Subcutaneous abdominal adipose tissue (tissue), 5 donors: Measurements from ENCODE around the gene CDC14B.
"Not testable (repeated sequence)": the region's sequence is repeated elsewhere in the genome, so short reads cannot be mapped to it uniquely, and the experiment has no call there.

Source experiments
- H3K27ac ChIP-seq: one replicate; pipeline ENCODE4 v1.7.0; 2013; ENCODE audit warnings: low read depth, mild to moderate bottlenecking, inconsistent platforms, low read length, moderate library complexity
- H3K27me3 ChIP-seq, 5 donors: one replicate each; pipeline ENCODE4 v1.7.0; 2013; ENCODE audit warnings: low read length in 5 of 5, inconsistent platforms in 1 of 5; ENCODE audit not compliant: control insufficient read depth in 5 of 5, insufficient read depth in 4 of 5
- H3K36me3 ChIP-seq, 5 donors: one replicate each; pipeline ENCODE4 v1.7.0; 2013; ENCODE audit warnings: low read length in 5 of 5; ENCODE audit not compliant: control insufficient read depth in 5 of 5, insufficient read depth in 5 of 5
- H3K4me1 ChIP-seq, 5 donors: one replicate each; pipeline ENCODE4 v1.7.0; 2013; ENCODE audit warnings: low read length in 5 of 5, mild to moderate bottlenecking in 3 of 5, moderate library complexity in 1 of 5; ENCODE audit not compliant: control insufficient read depth in 5 of 5, insufficient read depth in 5 of 5
- H3K4me3 ChIP-seq, 5 donors: one replicate each; pipeline ENCODE4 v1.7.0; 2013; ENCODE audit warnings: low read length in 5 of 5, low read depth in 1 of 5
- H3K9ac ChIP-seq, 5 donors: one replicate each; pipeline ENCODE4 v1.7.0; 2013; ENCODE audit warnings: low read length in 5 of 5, mild to moderate bottlenecking in 4 of 5, moderate library complexity in 3 of 5
- H3K9me3 ChIP-seq, 5 donors: one replicate each; pipeline ENCODE4 v1.7.0; 2013; ENCODE audit warnings: low read length in 5 of 5; ENCODE audit not compliant: control insufficient read depth in 5 of 5
- donor health status: healthy.
- donor health status: healthy.
- donor health status: healthy.
- donor health status: healthy.
- donor health status: healthy.

CDC14B gene

DNA sequence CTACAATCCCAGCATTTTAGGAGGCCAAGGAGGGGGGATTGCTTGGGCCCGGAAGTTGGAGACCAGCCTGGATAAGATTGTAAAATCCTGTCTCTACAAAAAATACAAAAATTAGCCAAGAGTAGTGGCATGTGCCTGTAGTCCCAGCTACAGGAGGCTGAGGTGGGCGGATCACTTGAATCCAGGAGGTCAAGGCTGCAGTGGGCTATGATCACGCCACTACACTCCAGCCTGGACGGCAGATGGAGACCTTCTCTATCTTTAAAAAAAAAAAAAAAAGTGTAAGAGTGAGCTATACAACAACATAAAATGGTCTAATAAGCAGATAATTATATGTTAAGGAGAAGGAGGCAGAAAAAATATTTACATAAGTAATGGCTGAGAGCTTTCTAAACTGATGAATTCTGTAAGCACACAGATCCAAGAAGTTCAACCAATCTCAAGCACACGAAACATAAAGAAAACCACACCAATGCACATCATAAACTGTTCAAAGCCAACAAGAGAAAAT lies 23.0 kb downstream of the CDC14B start:
- no peaks in the 10 kb centered on the region for H3K27me3 ChIP-seq
- no peaks in the 10 kb centered on the region for H3K4me1 ChIP-seq
- no peaks in the 10 kb centered on the region for H3K36me3 ChIP-seq
- no peak overlapping the region for H3K9ac ChIP-seq
- H3K4me3 ChIP-seq, result no peak overlapping the region
- H3K9me3 ChIP-seq, result no peaks in the 10 kb centered on the region
- H3K27ac ChIP-seq, result no peak overlapping the region

DNA sequence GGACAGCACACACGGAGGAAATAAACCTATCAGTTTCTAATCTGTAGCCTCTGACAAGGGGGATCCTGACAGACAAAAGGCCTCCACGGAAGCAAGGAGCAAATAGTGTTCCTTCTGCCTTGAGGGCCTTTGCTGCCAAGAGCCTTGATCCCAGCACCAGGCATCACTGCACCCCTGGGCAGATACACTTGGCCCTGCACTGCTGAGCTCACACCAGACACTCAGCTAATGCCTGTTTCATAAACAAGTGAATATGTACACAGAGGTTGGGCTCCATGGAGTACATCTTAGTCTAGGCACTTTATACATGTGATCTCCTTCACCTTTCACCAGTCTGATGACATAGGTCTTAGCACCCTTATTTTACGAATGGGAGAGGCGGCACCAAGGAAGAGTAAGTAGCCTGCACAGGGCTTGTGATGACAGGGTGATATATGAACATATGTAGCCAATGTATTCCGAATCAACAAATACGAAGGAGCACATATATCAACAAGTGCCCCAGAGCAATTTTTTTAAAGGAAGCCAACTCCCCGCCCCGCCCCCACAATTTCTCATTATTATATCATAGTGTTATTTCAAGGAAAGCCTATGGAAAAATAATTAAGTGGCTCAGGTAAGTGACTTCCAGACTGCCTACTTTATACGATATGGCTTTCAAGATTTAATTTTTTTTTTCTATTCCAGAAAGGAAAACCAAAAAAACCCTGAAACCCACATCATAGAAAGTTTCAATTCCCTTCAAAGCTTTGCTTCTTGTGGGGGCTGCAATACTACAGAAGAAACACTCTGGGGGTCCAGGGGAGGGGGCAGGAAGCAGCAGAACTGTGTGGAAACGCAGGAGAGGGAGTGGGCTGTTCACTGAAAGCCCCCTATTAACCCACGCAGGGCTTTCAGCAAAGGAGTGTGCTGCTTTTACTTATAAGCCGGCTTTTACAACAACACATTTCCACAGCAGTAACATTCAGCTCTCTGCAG lies 32.0 kb downstream of the CDC14B start:
- Histone ChIP-seq H3K9ac (no peak overlapping the region), H3K27me3 (no peaks in the 10 kb centered on the region), H3K4me1 (peaks cover 0 to 4% (median 0%) of the 10 kb centered on the region in 5 donors), H3K27ac (no peak overlapping the region), H3K4me3 (no peak overlapping the region), H3K36me3 (no peaks in the 10 kb centered on the region), H3K9me3 (no peaks in the 10 kb centered on the region)

DNA sequence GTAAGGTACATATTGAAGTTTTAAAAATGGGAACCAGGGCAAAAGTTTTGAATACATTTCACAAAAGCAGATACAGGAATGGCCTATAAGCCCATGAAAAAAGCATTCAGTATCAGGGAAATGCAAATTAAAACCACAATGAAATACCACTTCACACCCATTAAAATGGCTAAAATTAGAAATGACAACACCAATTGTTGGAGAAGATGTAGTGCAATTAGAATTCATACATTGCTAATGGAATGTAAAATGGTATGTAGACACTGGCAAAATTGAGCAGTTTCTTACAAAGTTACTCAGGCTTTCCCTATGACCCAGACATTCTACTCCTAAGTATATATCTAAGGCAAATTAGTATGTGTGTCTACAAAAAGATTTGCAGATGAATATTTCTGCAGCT lies 34.2 kb downstream of the CDC14B start:
- Histone ChIP-seq H3K27me3 (no peaks in the 10 kb centered on the region), H3K36me3 (no peaks in the 10 kb centered on the region), H3K27ac (no peak overlapping the region), H3K4me1 (peaks cover 0 to 4% (median 0%) of the 10 kb centered on the region in 5 donors), H3K4me3 (no peak overlapping the region), H3K9me3 (no peaks in the 10 kb centered on the region), H3K9ac (no peak overlapping the region)

DNA sequence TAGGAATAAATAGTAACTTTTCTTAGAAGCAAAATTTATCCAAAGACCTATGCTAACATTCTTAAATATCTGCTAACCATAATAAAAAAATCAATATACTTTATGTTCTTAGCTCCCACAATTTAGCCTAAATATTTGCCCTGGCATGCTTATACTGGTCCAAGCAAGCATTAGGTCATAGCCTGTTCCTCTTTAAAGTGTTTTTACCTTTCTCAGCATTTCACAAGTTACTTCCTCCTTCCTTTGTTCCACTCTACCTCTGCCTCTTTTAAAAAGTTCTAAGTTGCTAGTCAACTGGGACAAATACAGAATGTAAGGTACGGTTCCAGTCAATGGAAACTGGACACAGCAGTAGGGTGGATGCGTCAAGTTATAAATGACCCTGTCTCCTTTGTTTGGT lies 37.4 kb downstream of the CDC14B start:
- H3K4me3 ChIP-seq, H3K27me3 ChIP-seq, H3K4me1 ChIP-seq, H3K27ac ChIP-seq, H3K9me3 ChIP-seq, H3K36me3 ChIP-seq, H3K9ac ChIP-seq: not testable (repeated sequence)

GRCh38 chr9:96581786-96582185 lies 37.9 kb downstream of the CDC14B start:
- Histone ChIP-seq H3K4me1 (peaks cover 0 to 4% (median 0%) of the 10 kb centered on the region in 5 donors), H3K9me3 (no peaks in the 10 kb centered on the region), H3K27me3 (no peaks in the 10 kb centered on the region), H3K4me3 (no peak overlapping the region), H3K36me3 (no peaks in the 10 kb centered on the region), H3K27ac (no peak overlapping the region), H3K9ac (no peak overlapping the region)

DNA sequence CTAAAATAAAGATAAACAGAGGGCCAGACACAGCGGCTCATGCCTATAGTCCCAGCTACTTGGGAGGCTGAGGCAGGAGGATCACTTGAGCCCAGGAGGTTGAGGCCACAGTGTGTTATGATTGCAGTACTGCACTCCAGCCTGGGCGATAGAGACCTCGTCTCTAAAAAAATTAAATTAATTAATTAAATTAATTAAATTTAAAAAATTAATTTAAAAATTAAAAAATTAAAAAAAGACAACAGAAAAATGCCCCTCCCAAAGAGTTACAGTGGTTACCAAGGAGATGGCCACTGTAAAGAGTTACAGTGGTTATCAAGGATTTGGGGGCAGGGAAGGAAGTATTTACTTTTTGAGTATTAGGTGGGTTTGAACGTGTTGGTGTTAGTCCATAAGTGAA lies 38.3 kb downstream of the CDC14B start:
- H3K27me3 ChIP-seq, result no peaks in the 10 kb centered on the region
- no peak overlapping the region for H3K4me3 ChIP-seq
- no peak overlapping the region for H3K27ac ChIP-seq
- peaks cover 0 to 4% (median 0%) of the 10 kb centered on the region in 5 donors for H3K4me1 ChIP-seq
- H3K36me3 ChIP-seq, result no peaks in the 10 kb centered on the region
- H3K9me3 ChIP-seq, result no peaks in the 10 kb centered on the region
- H3K9ac ChIP-seq, result no peak overlapping the region

- Histone ChIP-seq H3K4me3 (peak overlapping the region; percentile 0 to 65 (median 31)), H3K27ac (peak overlapping the region; percentile 66), H3K9me3 (no peaks in the 10 kb centered on the region), H3K4me1 (peaks cover 0 to 5% (median 4%) of the 10 kb centered on the region in 5 donors), H3K36me3 (no peaks in the 10 kb centered on the region), H3K9ac (peak overlapping the region in 2 of 5 donors; percentile 71 to 75), H3K27me3 (no peaks in the 10 kb centered on the region)
Observed at GRCh38 chr9:96574931-96575351, 44.7 kb downstream of the CDC14B start.

- no peaks in the 10 kb centered on the region for H3K36me3 ChIP-seq
- H3K4me3 ChIP-seq, result peak overlapping the region; percentile 0 to 65 (median 31)
- H3K9ac ChIP-seq, result peak overlapping the region in 2 of 5 donors; percentile 71 to 75
- no peaks in the 10 kb centered on the region for H3K27me3 ChIP-seq
- H3K4me1 ChIP-seq, result peaks cover 0 to 5% (median 4%) of the 10 kb centered on the region in 5 donors
- H3K9me3 ChIP-seq, result no peaks in the 10 kb centered on the region
- peak overlapping the region; percentile 66 for H3K27ac ChIP-seq
Observed at GRCh38 chr9:96574455-96574854, 45.2 kb downstream of the CDC14B start.

DNA sequence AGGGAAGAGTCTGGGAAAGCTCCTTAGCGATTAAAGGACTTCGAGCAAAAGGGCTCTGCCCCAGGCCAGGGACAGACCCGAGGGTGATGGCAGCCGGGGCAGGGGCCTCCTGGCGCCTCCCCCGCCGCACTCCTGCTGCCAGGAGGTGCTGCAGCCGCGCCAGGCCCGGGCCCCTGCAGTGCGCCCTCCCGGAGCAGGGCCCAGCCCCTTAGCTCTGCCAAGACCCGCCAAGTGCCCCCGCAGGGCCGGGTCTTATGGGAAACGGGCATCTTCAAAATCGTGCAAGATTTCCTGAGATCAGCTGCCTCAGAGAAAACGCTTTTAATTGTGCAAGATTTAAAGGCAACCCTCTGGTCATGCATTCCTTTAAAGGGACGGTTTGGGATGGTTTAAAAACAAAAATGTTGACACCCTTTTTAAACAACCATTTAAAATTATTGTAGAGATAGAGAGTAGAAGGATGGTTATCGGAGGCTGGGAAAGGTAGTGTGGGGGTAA lies 52.4 kb downstream of the CDC14B start:
- H3K27me3 ChIP-seq, result no peaks in the 10 kb centered on the region
- peak overlapping the region; percentile 49 to 84 (median 76) for H3K4me3 ChIP-seq
- peaks cover 0 to 33% (median 16%) of the 10 kb centered on the region in 5 donors for H3K4me1 ChIP-seq
- peaks cover 0 to 4% (median 2%) of the 10 kb centered on the region in 5 donors for H3K36me3 ChIP-seq
- peak overlapping the region; percentile 92 for H3K27ac ChIP-seq
- peak overlapping the region; percentile 38 to 95 (median 86) for H3K9ac ChIP-seq
- H3K9me3 ChIP-seq, result no peaks in the 10 kb centered on the region
